IMR-90 (cell line): ENCODE measurements around the gene KCNN3. TPM values are rescaled to one million over a fixed set of nuclear protein-coding genes. Genes with fewer than 3 reads are reported as not detected.

Experiments used
- ATAC-seq: fragments of 200-7000 bp; cut with Tn5 transposase; 2 replicates; pipeline ENCODE4 v1.9.1; 2020; ENCODE audit warnings: low read depth, mild to moderate bottlenecking, moderate library complexity
- BruUV-seq: library from RNA; stranded (reverse); fragments of 400-500 nt; replicated peaks from 2 replicates; lab custom pipeline; 2021; lab: Mats Ljungman, UMichigan
- CTCF ChIA-PET: fragments of 300-600 bp; formaldehyde crosslinking; extraction: SDS; loops from one replicate; lab custom pipeline; 2021; ENCODE audit warnings: antibody characterized with exemption; lab: Yijun Ruan, JAX
- POLR2A ChIA-PET: fragments of 300-600 bp; sonication (Branson Sonifier 250); formaldehyde crosslinking; loops from one replicate; lab custom pipeline; 2022; ENCODE audit warnings: antibody characterized with exemption; ENCODE audit not compliant: unreplicated experiment; lab: Charles Lee
- DNase-seq: peaks from one replicate; pipeline ENCODE4 v3.0.0; 2013
- H2AFZ ChIP-seq: replicated peaks from 2 replicates; pipeline ENCODE3; 2013; ENCODE audit warnings: low read length, mild to moderate bottlenecking; ENCODE audit not compliant: poor library complexity
- H2AK5ac ChIP-seq: 2 replicates; pipeline ENCODE4 v1.6.1; 2013; ENCODE audit warnings: low read depth, low read length, inconsistent platforms
- H2AK9ac ChIP-seq: replicated peaks from 2 replicates; pipeline ENCODE3; 2013; ENCODE audit warnings: mild to moderate bottlenecking, low read depth, low read length, moderate library complexity; ENCODE audit not compliant: poor library complexity
- H2BK120ac ChIP-seq: 2 replicates; pipeline ENCODE4 v1.6.1; 2013; ENCODE audit warnings: low read depth, low read length, inconsistent platforms
- H2BK15ac ChIP-seq: 3 replicates; pipeline ENCODE4 v1.6.1; 2013; ENCODE audit warnings: low read depth, low read length, inconsistent platforms
- H2BK20ac ChIP-seq: 2 replicates; pipeline ENCODE4 v1.6.1; 2013; ENCODE audit warnings: low read depth, mild to moderate bottlenecking, inconsistent platforms, low read length, moderate library complexity
- H2BK5ac ChIP-seq: 2 replicates; pipeline ENCODE4 v1.6.1; 2013; ENCODE audit warnings: mild to moderate bottlenecking, low read depth, low read length, inconsistent platforms; ENCODE audit not compliant: poor library complexity, severe bottlenecking
- H3K14ac ChIP-seq: replicated peaks from 2 replicates; pipeline ENCODE4 v1.6.1; 2013; ENCODE audit warnings: low read depth, low read length, inconsistent platforms
- H3K18ac ChIP-seq: 2 replicates; pipeline ENCODE4 v1.6.1; 2013; ENCODE audit warnings: low read depth, low read length, control low read depth
- H3K23ac ChIP-seq: 2 replicates; pipeline ENCODE4 v1.6.1; 2013; ENCODE audit warnings: low read depth, low read length, inconsistent platforms
- H3K27ac ChIP-seq: 2 replicates; pipeline ENCODE4 v1.5.1; 2013; ENCODE audit warnings: mild to moderate bottlenecking, control low read depth, low read length; ENCODE audit not compliant: insufficient read depth
- H3K27me3 ChIP-seq: 2 replicates; pipeline ENCODE4 v1.6.1; 2013; ENCODE audit warnings: low read length; ENCODE audit not compliant: control insufficient read depth, insufficient read depth
- H3K36me3 ChIP-seq: 2 replicates; pipeline ENCODE4 v1.6.1; 2013; ENCODE audit warnings: low read length, mixed read lengths; ENCODE audit not compliant: control insufficient read depth, insufficient read depth
- H3K4ac ChIP-seq: 2 replicates; pipeline ENCODE4 v1.6.1; 2013; ENCODE audit warnings: low read depth, low read length, inconsistent platforms
- H3K4me1 ChIP-seq: 2 replicates; pipeline ENCODE4 v1.6.1; 2013; ENCODE audit warnings: low read length, mixed read lengths; ENCODE audit not compliant: control insufficient read depth, insufficient read depth
- H3K4me2 ChIP-seq: 2 replicates; pipeline ENCODE4 v1.6.1; 2013; ENCODE audit warnings: low read depth, mild to moderate bottlenecking, control low read depth, low read length, moderate library complexity
- H3K4me3 ChIP-seq: 2 replicates; pipeline ENCODE4 v1.5.1; 2013; ENCODE audit warnings: low read depth, mild to moderate bottlenecking, control low read depth, low read length, moderate library complexity; ENCODE audit not compliant: insufficient read depth
- H3K56ac ChIP-seq: 2 replicates; pipeline ENCODE4 v1.6.1; 2013; ENCODE audit warnings: low read length, inconsistent platforms; ENCODE audit not compliant: insufficient read depth; ENCODE audit errors: extremely low read depth
- H3K79me1 ChIP-seq, 2 experiments: 2 replicates each; pipeline ENCODE4 v1.6.1; 2013; ENCODE audit warnings: low read length in 2 of 2, inconsistent platforms in 1 of 2, low read depth in 1 of 2
- H3K9ac ChIP-seq: 2 replicates; pipeline ENCODE4 v1.6.1; 2013; ENCODE audit warnings: low read depth, low read length, control low read depth
- H3K9me1 ChIP-seq: 2 replicates; pipeline ENCODE4 v1.6.1; 2013; ENCODE audit warnings: low read length, inconsistent platforms; ENCODE audit not compliant: insufficient read depth
- H3K9me3 ChIP-seq: 2 replicates; pipeline ENCODE4 v1.6.1; 2013; ENCODE audit warnings: low read length; ENCODE audit not compliant: control insufficient read depth, insufficient read depth
- H4K20me1 ChIP-seq: 2 replicates; pipeline ENCODE4 v1.6.1; 2013; ENCODE audit warnings: low read length, inconsistent platforms; ENCODE audit not compliant: insufficient read depth
- H4K5ac ChIP-seq: 2 replicates; pipeline ENCODE4 v1.6.1; 2013; ENCODE audit warnings: mild to moderate bottlenecking, low read depth, low read length, control low read depth
- H4K8ac ChIP-seq, 2 experiments: 2 replicates each; pipeline ENCODE4 v1.6.1; 2013; ENCODE audit warnings: low read depth in 2 of 2, low read length in 2 of 2, control low read depth in 1 of 2, inconsistent platforms in 1 of 2
- H4K91ac ChIP-seq: 2 replicates; pipeline ENCODE4 v1.6.1; 2013; ENCODE audit warnings: low read depth, low read length, inconsistent platforms; ENCODE audit not compliant: insufficient read depth
- MAZ ChIP-seq: IDR thresholded peaks from 2 replicates; pipeline ENCODE4 v1.6.1; 2012; ENCODE audit warnings: low read depth, mild to moderate bottlenecking, low read length, improper control_type of control experiment, moderate library complexity, borderline replicate concordance
- NFE2L2 ChIP-seq: fragments of 150-350 bp; IDR thresholded peaks from 2 replicates; pipeline ENCODE4 v1.6.1; 2016; ENCODE audit warnings: low read depth, mild to moderate bottlenecking, low read length
- POLR2A ChIP-seq: IDR thresholded peaks from 2 replicates; pipeline ENCODE4 v1.6.1; 2012; ENCODE audit warnings: mild to moderate bottlenecking, low read depth, low read length
- WGBS, 2 experiments: methylation state at CpG; one replicate each; pipeline versions ENCODE4 v1.1.5 to v1.1.7; 2013; ENCODE audit warnings: missing lambda C conversion rate in 2 of 2; ENCODE audit not compliant: insufficient read length in 1 of 2; ENCODE audit errors: extremely low coverage in 2 of 2; 5-methylcytosine and 5-hydroxymethylcytosine counted together
- dilution Hi-C: fragments of 300-500 bp; cut with HindIII; formaldehyde crosslinking; loops from one replicate; pipeline ENCODE4 v1.14.3; 2018; ENCODE audit warnings: low sequenced_read_pairs; ENCODE audit not compliant: unreplicated experiment
- in situ Hi-C: fragments of 300-500 bp; cut with MboI; formaldehyde crosslinking; loops from 3 replicates; pipeline ENCODE4 v1.14.3; 2019; ENCODE audit warnings: low sequenced_read_pairs, inconsistent platforms, mixed read lengths
- intact Hi-C: fragments of 100-400 bp; cut with micrococcal nuclease; formaldehyde crosslinking; loops from 2 replicates; pipeline ENCODE4 v1.10.0; 2022
- polyA plus RNA-seq, 3 experiments: library from polyadenylated mRNA; depleted of rRNA; stranded (reverse); fragments of >200 nt; gene quantifications; 2 replicates each; pipeline ENCODE4 v1.2.3, GENCODE V29; 2012; ENCODE audit warnings: low replicate concordance in 1 of 3
- total RNA-seq: library from RNA; depleted of rRNA; stranded (reverse); fragments of >200 nt; gene quantifications from 2 replicates; pipeline ENCODE4 v1.2.3, GENCODE V29; 2012
- TF ChIP-seq, protein P1 (sequence below): fragments of 150-350 bp; IDR thresholded peaks from 2 replicates; pipeline ENCODE4 v1.6.1; 2016; ENCODE audit warnings: low read depth, mild to moderate bottlenecking, low read length, moderate library complexity, borderline replicate concordance

KCNN3 gene
- total and polyA plus RNA-seq, 2 of the 4 experiments (the other 2 are of a cell fraction) = 0.02 TPM; not detected in 1

DNA sequence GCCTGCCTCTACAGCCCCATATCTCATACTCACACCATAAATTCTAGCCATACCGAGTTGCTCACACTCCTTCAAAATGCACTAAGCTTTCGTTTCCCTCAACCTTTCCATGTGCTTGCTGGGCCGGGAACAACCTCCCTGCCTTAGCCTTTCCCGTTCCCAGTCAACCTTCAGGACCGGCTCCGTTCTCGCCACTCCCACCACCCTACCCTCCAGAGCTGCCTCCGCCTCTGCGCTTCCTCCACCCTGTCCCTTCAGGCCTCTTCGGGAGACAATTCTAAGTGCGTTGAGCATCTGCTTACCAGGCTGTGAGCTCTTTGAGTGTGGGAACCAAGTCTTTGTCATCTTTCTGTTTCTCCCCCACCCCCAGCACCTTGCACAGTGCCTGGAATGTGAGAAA, 31.6 kb downstream of the KCNN3 start:
- H3K14ac ChIP-seq = no peak overlapping the region
- H3K4ac ChIP-seq = no peak overlapping the region
- H3K27ac ChIP-seq = no peak overlapping the region
- H3K18ac ChIP-seq = no peak overlapping the region
- H3K4me2 ChIP-seq = no peak overlapping the region
- H2BK15ac ChIP-seq = no peak overlapping the region
- H2BK5ac ChIP-seq = no peak overlapping the region
- no peak overlapping the region for H2BK20ac ChIP-seq
- H2BK120ac ChIP-seq = no peak overlapping the region
- no peaks in the 10 kb centered on the region for H3K9me3 ChIP-seq
- ChIA-PET POLR2A (no interaction called here), CTCF (no interaction called here)
- H3K4me3 ChIP-seq = no peak overlapping the region
- no peak for TF ChIP-seq POLR2A
- TF ChIP-seq NFE2L2 = no peak
- TF ChIP-seq, protein P1, sequence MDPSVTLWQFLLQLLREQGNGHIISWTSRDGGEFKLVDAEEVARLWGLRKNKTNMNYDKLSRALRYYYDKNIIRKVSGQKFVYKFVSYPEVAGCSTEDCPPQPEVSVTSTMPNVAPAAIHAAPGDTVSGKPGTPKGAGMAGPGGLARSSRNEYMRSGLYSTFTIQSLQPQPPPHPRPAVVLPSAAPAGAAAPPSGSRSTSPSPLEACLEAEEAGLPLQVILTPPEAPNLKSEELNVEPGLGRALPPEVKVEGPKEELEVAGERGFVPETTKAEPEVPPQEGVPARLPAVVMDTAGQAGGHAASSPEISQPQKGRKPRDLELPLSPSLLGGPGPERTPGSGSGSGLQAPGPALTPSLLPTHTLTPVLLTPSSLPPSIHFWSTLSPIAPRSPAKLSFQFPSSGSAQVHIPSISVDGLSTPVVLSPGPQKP = no peak
- TF ChIP-seq MAZ = no peak
- dilution Hi-C loops (no loop called here), intact Hi-C loops (no loop called here), in situ Hi-C loops (no loop called here)
- H3K23ac ChIP-seq = no peak overlapping the region
- no peak for DNase-seq
- no peak overlapping the region for H3K9ac ChIP-seq
- H3K79me1 ChIP-seq = no peaks in the 10 kb centered on the region
- BruUV-seq = no TSS peak
- H3K9me1 ChIP-seq = no peaks in the 10 kb centered on the region
- H4K20me1 ChIP-seq = no peaks in the 10 kb centered on the region
- 78% methylated on average over 3 of the region's 11 CpGs; no CpG with 5 or more reads in 1 of the 2 experiments for WGBS, 2 experiments
- H4K8ac ChIP-seq = no peak overlapping the region
- no peak overlapping the region for H2AK9ac ChIP-seq
- ATAC-seq = no peak
- peaks cover 10% of the 10 kb centered on the region; the same call in 1 of the 2 replicates for H3K4me1 ChIP-seq
- H4K5ac ChIP-seq = no peak overlapping the region
- H2AK5ac ChIP-seq = no peak overlapping the region
- peaks cover 48% of the 10 kb centered on the region for H3K27me3 ChIP-seq
- H2AFZ ChIP-seq = no peak overlapping the region
- no peaks in the 10 kb centered on the region for H3K36me3 ChIP-seq
- no peak overlapping the region for H3K56ac ChIP-seq
- H4K91ac ChIP-seq = no peak overlapping the region
